Endothelial cell of umbilical vein (primary cell): ENCODE data around the gene PAK6. TPM values are rescaled to one million over a fixed set of nuclear protein-coding genes. Genes with fewer than 3 reads are reported as not detected.

Experiments used
- BruUV-seq: library from RNA; stranded (reverse); fragments of 400-500 nt; replicated peaks from 2 replicates; lab custom pipeline; 2021; lab: Mats Ljungman, UMichigan
- CTCF ChIA-PET: fragments of 300-600, 350-600 bp; sonication (Branson Sonifier 250); formaldehyde crosslinking; loops from one replicate; lab custom pipeline; 2021; ENCODE audit warnings: antibody characterized with exemption, inconsistent platforms; lab: Charles Lee
- POLR2A ChIA-PET: fragments of 300-600, 350-600 bp; sonication (Branson Sonifier 250); formaldehyde crosslinking; loops from one replicate; lab custom pipeline; 2021; ENCODE audit warnings: antibody characterized with exemption, inconsistent platforms; lab: Charles Lee
- DNase-seq: peaks from one replicate; pipeline ENCODE4 v3.0.0-alpha.2; 2011; ENCODE audit warnings: low read depth, low spot score
- FAIRE-seq: peaks from 2 replicates; lab custom pipeline; 2011; peaks lifted over from hg19 to GRCh38; lab: Jason Lieb, UNC
- H2AFZ ChIP-seq: 2 replicates; pipeline ENCODE4 v1.6.0; 2012; ENCODE audit warnings: low read depth, low read length, control low read depth, inconsistent platforms
- H3K27ac ChIP-seq: 2 replicates; pipeline ENCODE4 v1.5.1; 2011; ENCODE audit warnings: low read depth, mild to moderate bottlenecking, control low read depth, low read length, moderate library complexity; ENCODE audit not compliant: insufficient read depth
- H3K27me3 ChIP-seq, 2 experiments: 2 replicates each; pipeline versions ENCODE4 v1.6.0 to v1.6.1; 2011; ENCODE audit warnings: low read length in 2 of 2, mixed read lengths in 1 of 2; ENCODE audit not compliant: control insufficient read depth in 2 of 2, insufficient read depth in 2 of 2
- H3K36me3 ChIP-seq, 2 experiments: 2 replicates in 1 of 2; 3 replicates in 1 of 2; pipeline ENCODE4 v1.5.1; 2011; ENCODE audit warnings: low read length in 2 of 2, mild to moderate bottlenecking in 1 of 2, moderate library complexity in 1 of 2; ENCODE audit not compliant: control insufficient read depth in 2 of 2, insufficient read depth in 2 of 2; ENCODE audit errors: extremely low read depth in 1 of 2
- H3K4me1 ChIP-seq: 3 replicates; pipeline ENCODE4 v1.5.1; 2011; ENCODE audit warnings: mild to moderate bottlenecking, low read length; ENCODE audit not compliant: control insufficient read depth, insufficient read depth; ENCODE audit errors: extremely low read depth
- H3K4me2 ChIP-seq: 2 replicates; pipeline ENCODE4 v1.6.1; 2011; ENCODE audit warnings: low read length, control low read depth, mixed read lengths; ENCODE audit not compliant: insufficient read depth
- H3K4me3 ChIP-seq, 3 experiments: fragments of 200-600 bp in 1 of 3; sonication (generic), shearing (Covaris generic) in 1 of 3; replicated peaks in 1 of 3; 2 replicates each; pipeline ENCODE4 v1.5.1; 2011 to 2016; ENCODE audit warnings: control low read depth in 3 of 3, low read length in 3 of 3, mild to moderate bottlenecking in 2 of 3, inconsistent platforms in 1 of 3, low read depth in 1 of 3, moderate library complexity in 1 of 3; ENCODE audit not compliant: insufficient read depth in 1 of 3
- H3K79me2 ChIP-seq: 2 replicates; pipeline ENCODE4 v1.6.0; 2012; ENCODE audit warnings: low read length, inconsistent platforms; ENCODE audit not compliant: control insufficient read depth, insufficient read depth
- H3K9ac ChIP-seq: replicated peaks from 2 replicates; pipeline ENCODE3; 2011; ENCODE audit warnings: low read length, control low read depth; ENCODE audit not compliant: insufficient read depth; ENCODE audit errors: extremely low read depth
- H3K9me1 ChIP-seq: replicated peaks from 3 replicates; pipeline ENCODE4 v1.6.0; 2011; ENCODE audit warnings: mild to moderate bottlenecking, low read length; ENCODE audit not compliant: control insufficient read depth, insufficient read depth; ENCODE audit errors: extremely low read depth
- H3K9me3 ChIP-seq: replicated peaks from 2 replicates; pipeline ENCODE4 v1.5.1; 2012; ENCODE audit warnings: low read length, inconsistent platforms; ENCODE audit not compliant: control insufficient read depth, insufficient read depth
- H4K20me1 ChIP-seq: replicated peaks from 2 replicates; pipeline ENCODE3; 2011; ENCODE audit warnings: mild to moderate bottlenecking, low read length; ENCODE audit not compliant: control insufficient read depth, insufficient read depth; ENCODE audit errors: extremely low read depth
- EZH2 ChIP-seq: IDR thresholded peaks from 2 replicates; pipeline ENCODE4 v1.6.1; 2012; ENCODE audit warnings: borderline replicate concordance, low read depth, mild to moderate bottlenecking, moderate library complexity, low read length, inconsistent platforms; ENCODE audit not compliant: severe bottlenecking
- FOS ChIP-seq: IDR thresholded peaks from 2 replicates; pipeline ENCODE4 v1.6.1; 2011; ENCODE audit warnings: mild to moderate bottlenecking, low read length, moderate library complexity, borderline replicate concordance; ENCODE audit not compliant: insufficient read depth
- GATA2 ChIP-seq: IDR thresholded peaks from 2 replicates; pipeline ENCODE4 v1.7.0; 2011; ENCODE audit warnings: low read depth, mild to moderate bottlenecking, moderate library complexity, mixed read lengths, low read length; ENCODE audit not compliant: insufficient read length, insufficient read depth
- JUN ChIP-seq: IDR thresholded peaks from 2 replicates; pipeline ENCODE4 v1.6.1; 2011; ENCODE audit warnings: borderline replicate concordance, low read depth; ENCODE audit not compliant: insufficient read length, insufficient read depth
- MYC ChIP-seq: IDR thresholded peaks from one replicate; pipeline ENCODE4 v1.6.1; 2011; ENCODE audit warnings: mild to moderate bottlenecking, low read depth, low read length
- POLR2A ChIP-seq: IDR thresholded peaks from 2 replicates; pipeline ENCODE4 v1.6.1; 2012; ENCODE audit warnings: low read depth, mild to moderate bottlenecking, control low read depth, low read length
- POLR2AphosphoS5 ChIP-seq: IDR thresholded peaks from 2 replicates; pipeline ENCODE4 v1.6.1; 2012; ENCODE audit warnings: low read depth, mild to moderate bottlenecking, control low read depth, low read length, moderate library complexity; ENCODE audit not compliant: insufficient read depth
- dilution Hi-C: fragments of 300-500 bp; cut with MboI; formaldehyde crosslinking; loops from one replicate; pipeline ENCODE4 v1.15.0; 2019; ENCODE audit warnings: low sequenced_read_pairs; ENCODE audit not compliant: extremely low pct_ligation_motif_present
- intact Hi-C: fragments of 100-400 bp; cut with micrococcal nuclease; formaldehyde crosslinking; loops from one replicate; pipeline ENCODE4 v1.10.0; 2022
- polyA plus RNA-seq, 4 experiments: library from polyadenylated mRNA; depleted of rRNA in 3 of 4; stranded (reverse) in 3 of 4; unstranded in 1 of 4; fragments of >200 nt; gene quantifications; 2 replicates each; pipeline versions ENCODE4 v1.2.1 to v1.2.3, GENCODE V29; 2011 to 2012; ENCODE audit warnings: missing spikeins in 1 of 4
- total RNA-seq: library from RNA; stranded (reverse); gene quantifications from 2 replicates; pipeline ENCODE4 v1.2.3, GENCODE V29; 2021
- TF ChIP-seq, protein P1 (sequence below), 2 donors: IDR thresholded peaks; 1 replicate in 1 of 2; 2 replicates in 1 of 2; pipeline ENCODE4 v1.5.1; 2011; ENCODE audit warnings: low read length in 2 of 2, mild to moderate bottlenecking in 2 of 2, moderate library complexity in 2 of 2, control low read depth in 1 of 2, inconsistent platforms in 1 of 2, low read depth in 1 of 2; ENCODE audit not compliant: insufficient read depth in 1 of 2; ENCODE audit errors: extremely low read depth in 1 of 2
- TF ChIP-seq, protein P2 (sequence below): IDR thresholded peaks from 2 replicates; pipeline ENCODE4 v1.6.1; 2011; ENCODE audit not compliant: insufficient read depth, insufficient read length

PAK6 gene
- total and polyA plus RNA-seq, 2 donors (not counting 3 experiments of a cell fraction or from before 2014, with no cell fraction given): not detected

DNA sequence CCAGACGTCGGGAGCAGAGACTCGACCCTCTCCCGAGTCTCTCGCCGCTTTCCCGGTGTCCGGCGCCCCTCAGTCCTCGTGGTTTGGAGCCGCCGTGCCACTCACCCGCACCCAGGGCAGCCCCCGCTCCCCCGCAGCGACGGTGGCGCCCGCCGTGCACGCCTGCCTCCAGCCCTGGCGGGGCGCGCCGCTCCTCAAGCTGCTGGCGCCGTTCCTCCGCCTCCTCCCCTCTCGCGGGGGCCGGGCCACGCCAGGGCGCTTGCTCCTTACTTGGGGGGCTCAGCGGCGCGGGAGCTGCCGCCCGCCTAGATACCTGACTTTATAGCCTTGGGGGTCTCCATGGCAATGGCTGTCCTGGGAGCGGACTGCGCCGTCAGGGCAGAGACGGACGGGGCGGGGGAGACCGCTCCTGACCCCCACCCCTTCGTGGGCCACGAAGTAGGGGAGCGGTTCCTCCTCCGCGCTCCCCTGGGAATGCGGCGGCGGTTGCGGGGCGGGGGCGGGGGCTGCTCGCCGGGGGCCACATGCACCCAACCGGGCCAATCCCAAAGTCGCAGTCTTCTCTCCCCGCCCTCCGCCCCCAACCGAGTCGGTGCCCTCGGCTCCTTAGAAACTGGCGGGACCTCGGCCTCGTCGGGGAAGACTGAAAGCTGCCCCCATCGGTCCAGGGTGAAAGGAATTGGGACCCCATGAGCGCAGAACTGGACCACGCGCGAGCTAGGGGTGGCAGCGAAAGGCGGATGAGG lies 44.2 kb downstream of the PAK6 start, which contains the start of gene ANKRD63:
Gene ANKRD63 (minus strand): TSS at position 196 of the 746 bp plus-strand sequence. CDS start 478 bp downstream, outside the sequence.
- Histone ChIP-seq H3K4me2 (peak within 1 kb of the TSS; percentile 69), H3K4me1 (peaks cover 12% of the 10 kb centered on the region), H3K27ac (no peak within 1 kb of the TSS), H4K20me1 (no peaks in the 10 kb centered on the region), H3K27me3 (peaks cover 45 to 62% of the 10 kb centered on the region in 2 experiments), H3K79me2 (no peaks in the 10 kb centered on the region), H3K9ac (no peak within 1 kb of the TSS), H3K9me3 (no peaks in the 10 kb centered on the region), H3K4me3 (peak within 1 kb of the TSS in 2 of 3 experiments; percentile 13 to 32), H3K9me1 (no peaks in the 10 kb centered on the region), H2AFZ (peak within 1 kb of the TSS; percentile 79), H3K36me3 (no peaks in the 10 kb centered on the region)
- dilution Hi-C loops: no loop called here
- TF ChIP-seq FOS (no peak), EZH2 (peak; percentile 96)
- ChIA-PET POLR2A (no interaction called here), CTCF (interaction anchor here (0.9 to 5.3 kb wide), 8 partner anchors 8 to 56 kb away, joined by 3 to 83 read pairs (median 4); partner anchors contain the start of gene PLCB2)
- FAIRE-seq: no peak
- DNase-seq: peak; percentile 11
- intact Hi-C loops: no loop called here
- no TSS peak for BruUV-seq

DNA sequence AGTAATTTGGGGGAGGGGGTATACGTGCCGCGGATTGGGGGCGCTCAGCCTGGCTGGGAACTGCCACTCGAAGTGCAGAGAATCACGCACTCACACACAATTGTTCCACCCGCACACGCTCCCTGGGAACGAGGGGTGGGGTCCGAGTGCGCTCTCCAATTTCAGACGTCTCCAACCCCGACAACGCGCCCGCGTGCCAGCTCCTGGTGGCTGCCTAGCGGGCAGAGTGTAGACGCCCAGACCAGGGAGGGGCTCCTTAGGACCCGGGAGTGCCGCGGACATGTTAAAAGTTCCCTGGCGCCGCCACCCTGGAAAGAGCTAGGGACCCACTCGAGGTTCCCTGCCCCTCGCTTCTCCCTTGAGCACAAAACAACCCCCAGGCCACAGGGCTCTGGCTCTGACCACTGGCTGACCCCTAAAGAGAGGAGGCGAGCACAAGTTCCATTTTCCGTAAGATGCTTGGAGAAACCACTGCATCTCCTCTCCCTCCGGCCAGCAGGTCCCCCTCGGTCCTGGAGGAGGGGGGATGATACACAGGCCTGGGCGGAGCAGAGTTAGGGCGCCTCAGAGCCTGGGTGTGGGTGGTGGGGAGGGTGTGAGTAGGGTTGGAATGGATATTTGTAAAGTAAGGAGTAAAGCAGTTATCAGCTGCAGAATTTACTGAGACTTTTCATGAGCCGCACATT lies 44.9 kb downstream of the PAK6 start:
- no TSS peak for BruUV-seq
- no peak overlapping the region for H3K4me3 ChIP-seq
- FAIRE-seq (no peak), DNase-seq (no peak)
- dilution Hi-C loops (no loop called here), intact Hi-C loops (no loop called here)
- no peaks in the 10 kb centered on the region for H4K20me1 ChIP-seq
- TF ChIP-seq GATA2: no peak
- TF ChIP-seq POLR2A: no peak
- TF ChIP-seq MYC: no peak
- TF ChIP-seq POLR2AphosphoS5: no peak
- TF ChIP-seq JUN: no peak
- TF ChIP-seq, protein P1, sequence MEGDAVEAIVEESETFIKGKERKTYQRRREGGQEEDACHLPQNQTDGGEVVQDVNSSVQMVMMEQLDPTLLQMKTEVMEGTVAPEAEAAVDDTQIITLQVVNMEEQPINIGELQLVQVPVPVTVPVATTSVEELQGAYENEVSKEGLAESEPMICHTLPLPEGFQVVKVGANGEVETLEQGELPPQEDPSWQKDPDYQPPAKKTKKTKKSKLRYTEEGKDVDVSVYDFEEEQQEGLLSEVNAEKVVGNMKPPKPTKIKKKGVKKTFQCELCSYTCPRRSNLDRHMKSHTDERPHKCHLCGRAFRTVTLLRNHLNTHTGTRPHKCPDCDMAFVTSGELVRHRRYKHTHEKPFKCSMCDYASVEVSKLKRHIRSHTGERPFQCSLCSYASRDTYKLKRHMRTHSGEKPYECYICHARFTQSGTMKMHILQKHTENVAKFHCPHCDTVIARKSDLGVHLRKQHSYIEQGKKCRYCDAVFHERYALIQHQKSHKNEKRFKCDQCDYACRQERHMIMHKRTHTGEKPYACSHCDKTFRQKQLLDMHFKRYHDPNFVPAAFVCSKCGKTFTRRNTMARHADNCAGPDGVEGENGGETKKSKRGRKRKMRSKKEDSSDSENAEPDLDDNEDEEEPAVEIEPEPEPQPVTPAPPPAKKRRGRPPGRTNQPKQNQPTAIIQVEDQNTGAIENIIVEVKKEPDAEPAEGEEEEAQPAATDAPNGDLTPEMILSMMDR (IDR thresholded peaks at IDR 0.05; ENCODE audit: extremely low read depth in 1 of 2, insufficient read depth in 1 of 2, low read depth in 1 of 2, low read length in 2 of 2): no peak
- TF ChIP-seq FOS: no peak
- TF ChIP-seq EZH2: no peak
- TF ChIP-seq, protein P2, sequence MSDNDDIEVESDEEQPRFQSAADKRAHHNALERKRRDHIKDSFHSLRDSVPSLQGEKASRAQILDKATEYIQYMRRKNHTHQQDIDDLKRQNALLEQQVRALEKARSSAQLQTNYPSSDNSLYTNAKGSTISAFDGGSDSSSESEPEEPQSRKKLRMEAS: no peak
- ChIA-PET POLR2A (no interaction called here), CTCF (interaction anchor here (0.9 to 5.3 kb wide), 8 partner anchors 7 to 55 kb away, joined by 3 to 83 read pairs (median 4); partner anchors contain the start of gene PLCB2)
- H3K36me3 ChIP-seq: no peaks in the 10 kb centered on the region
- H3K9me3 ChIP-seq: no peaks in the 10 kb centered on the region
- H3K79me2 ChIP-seq: no peaks in the 10 kb centered on the region
- H2AFZ ChIP-seq: no peak overlapping the region
- H3K27me3 ChIP-seq: peaks cover 38 to 55% of the 10 kb centered on the region in 2 experiments
- H3K9me1 ChIP-seq: no peaks in the 10 kb centered on the region
- H3K4me1 ChIP-seq: peaks cover 12% of the 10 kb centered on the region
- no peak overlapping the region for H3K9ac ChIP-seq
- no peak overlapping the region for H3K4me2 ChIP-seq
- H3K27ac ChIP-seq: no peak overlapping the region
